Raji (cell line): ENCODE data around the gene PRELID2.

Experiments
- POLR2A ChIP-seq: IDR thresholded peaks from 2 replicates; pipeline ENCODE4 v1.6.1; 2011; ENCODE audit warnings: low read depth, low read length, control low read depth; ENCODE audit not compliant: insufficient read depth

PRELID2 gene

GRCh38 chr5:145848854-145849253, 13.7 kb upstream of the PRELID2 start:
- no peak for TF ChIP-seq POLR2A

- no peak for TF ChIP-seq POLR2A
Observed at GRCh38 chr5:145847499-145848497, 12.7 kb upstream of the PRELID2 start.

- TF ChIP-seq POLR2A, result no peak
Observed at GRCh38 chr5:145846081-145846480, 10.9 kb upstream of the PRELID2 start.

GRCh38 chr5:145841299-145841698, 6.2 kb upstream of the PRELID2 start:
- TF ChIP-seq POLR2A, result no peak

GRCh38 chr5:145840458-145841132, 5.5 kb upstream of the PRELID2 start:
- no peak for TF ChIP-seq POLR2A

GRCh38 chr5:145838276-145838675, 3.1 kb upstream of the PRELID2 start:
- no peak for TF ChIP-seq POLR2A

- TF ChIP-seq POLR2A, result no peak
Observed at GRCh38 chr5:145835848-145836239, 702 bp upstream of the PRELID2 start.

GRCh38 chr5:145834554-145834916, 607 bp downstream of the PRELID2 start:
- TF ChIP-seq POLR2A, result no peak

- no peak for TF ChIP-seq POLR2A
Observed at GRCh38 chr5:145833631-145834200, 1.4 kb downstream of the PRELID2 start.

- TF ChIP-seq POLR2A, result no peak
Observed at GRCh38 chr5:145830594-145830993, 4.5 kb downstream of the PRELID2 start.

- no peak for TF ChIP-seq POLR2A
Observed at GRCh38 chr5:145829708-145830361, 5.3 kb downstream of the PRELID2 start.

- no peak for TF ChIP-seq POLR2A
Observed at GRCh38 chr5:145826895-145827674, 8.1 kb downstream of the PRELID2 start.

- no peak for TF ChIP-seq POLR2A
Observed at GRCh38 chr5:145825751-145826180, 9.4 kb downstream of the PRELID2 start.

GRCh38 chr5:145824040-145824439, 11.1 kb downstream of the PRELID2 start:
- no peak for TF ChIP-seq POLR2A
